OCI-LY3 (cell line): ENCODE data around the gene ATP2A3.

Experiments
- H2AFZ ChIP-seq: fragments of 200-600, 300-600 bp; shearing (Covaris generic); 2 replicates; pipeline ENCODE4 v1.6.0; 2014; ENCODE audit warnings: antibody characterized with exemption, low read depth, low read length
- H3K27ac ChIP-seq: fragments of 200-600, 300-600 bp; sonication (generic); 2 replicates; pipeline ENCODE4 v1.5.1; 2014; ENCODE audit warnings: mild to moderate bottlenecking, low read length, moderate library complexity, mixed read lengths
- H3K27me3 ChIP-seq: fragments of 200-600, 300-600 bp; sonication (generic); 2 replicates; pipeline ENCODE4 v1.6.1; 2014; ENCODE audit warnings: low read depth, low read length, mixed read lengths
- H3K36me3 ChIP-seq: fragments of 200-600, 300-600 bp; sonication (generic); replicated peaks from 2 replicates; pipeline ENCODE3; 2014; ENCODE audit warnings: low read depth, low read length, mixed read lengths
- H3K4me1 ChIP-seq: fragments of 300-600, 200-600 bp; sonication (generic); 2 replicates; pipeline ENCODE4 v1.6.1; 2014; ENCODE audit warnings: low read length, mixed read lengths
- H3K4me2 ChIP-seq: fragments of 200-600, 300-600 bp; sonication (generic); 2 replicates; pipeline ENCODE4 v1.6.1; 2014; ENCODE audit warnings: low read length, mixed read lengths
- H3K4me3 ChIP-seq: fragments of 300-600, 200-600 bp; sonication (generic); 2 replicates; pipeline ENCODE4 v1.5.1; 2014; ENCODE audit warnings: antibody characterized with exemption, mild to moderate bottlenecking, low read length, moderate library complexity
- H3K79me2 ChIP-seq: fragments of 300-600, 200-600 bp; shearing (Covaris generic); 2 replicates; pipeline ENCODE4 v1.6.1; 2014; ENCODE audit warnings: mild to moderate bottlenecking, low read length, mixed read lengths
- H3K9ac ChIP-seq: fragments of 300-600, 200-600 bp; shearing (Covaris generic); 2 replicates; pipeline ENCODE4 v1.6.0; 2014; ENCODE audit warnings: mild to moderate bottlenecking, low read length, moderate library complexity
- H3K9me3 ChIP-seq: fragments of 200-600, 300-600 bp; shearing (Covaris generic); 2 replicates; pipeline ENCODE4 v1.6.1; 2014; ENCODE audit warnings: low read length, mixed read lengths; ENCODE audit not compliant: insufficient read depth
- H4K20me1 ChIP-seq: fragments of 200-600, 300-600 bp; sonication (generic); 2 replicates; pipeline ENCODE4 v1.6.1; 2016; ENCODE audit warnings: low read length, mixed read lengths; ENCODE audit not compliant: insufficient read depth
- CTCF ChIP-seq: fragments of 200-600, 300-600 bp; sonication (generic); IDR thresholded peaks from 2 replicates; pipeline ENCODE4 v1.5.1; 2014; ENCODE audit warnings: antibody characterized with exemption, low read length, low read depth
- EZH2phosphoT487 ChIP-seq: fragments of 200-600 bp; shearing (Covaris generic); IDR thresholded peaks from 2 replicates; pipeline ENCODE4 v1.6.1; 2018; ENCODE audit warnings: antibody characterized with exemption, mixed run types, low read depth

The ATP2A3 gene

GRCh38 chr17:3894188-3894587 is 70.0 kb downstream of the ATP2A3 start:
- Histone ChIP-seq H4K20me1 (no peaks in the 10 kb centered on the region), H3K36me3 (no peaks in the 10 kb centered on the region), H3K9ac (no peak overlapping the region), H3K9me3 (no peaks in the 10 kb centered on the region), H3K27me3 (peaks cover 18% of the 10 kb centered on the region), H3K79me2 (no peaks in the 10 kb centered on the region), H2AFZ (no peak overlapping the region), H3K4me1 (peaks cover 31% of the 10 kb centered on the region), H3K4me3 (no peak overlapping the region), H3K4me2 (no peak overlapping the region), H3K27ac (no peak overlapping the region)
- TF ChIP-seq CTCF = no peak
- no peak for TF ChIP-seq EZH2phosphoT487

GRCh38 chr17:3893720-3894116 is 70.5 kb downstream of the ATP2A3 start:
- Histone ChIP-seq H3K4me3 (peak overlapping the region; percentile 87), H3K36me3 (no peaks in the 10 kb centered on the region), H3K79me2 (no peaks in the 10 kb centered on the region), H2AFZ (no peak overlapping the region), H3K27me3 (peaks cover 18% of the 10 kb centered on the region), H3K9ac (peak overlapping the region; percentile 61; the same call in 1 of the 2 replicates), H3K4me1 (peaks cover 31% of the 10 kb centered on the region), H3K4me2 (peak overlapping the region; percentile 82), H3K9me3 (no peaks in the 10 kb centered on the region), H3K27ac (no peak overlapping the region), H4K20me1 (no peaks in the 10 kb centered on the region)
- no peak for TF ChIP-seq EZH2phosphoT487
- TF ChIP-seq CTCF = no peak

- H3K4me3 ChIP-seq = peak within 1 kb of the TSS; percentile 87
- no peaks in the 10 kb centered on the region for H3K79me2 ChIP-seq
- no peaks in the 10 kb centered on the region for H4K20me1 ChIP-seq
- TF ChIP-seq EZH2phosphoT487 = no peak
- no peak for TF ChIP-seq CTCF
- H3K9ac ChIP-seq = peak within 1 kb of the TSS; percentile 61
- H3K4me2 ChIP-seq = peak within 1 kb of the TSS; percentile 90
- peaks cover 31% of the 10 kb centered on the region for H3K4me1 ChIP-seq
- H2AFZ ChIP-seq = peak within 1 kb of the TSS; percentile 89; the same call in 1 of the 2 replicates
- H3K9me3 ChIP-seq = no peaks in the 10 kb centered on the region
- peaks cover 18% of the 10 kb centered on the region for H3K27me3 ChIP-seq
- H3K36me3 ChIP-seq = no peaks in the 10 kb centered on the region
- no peak within 1 kb of the TSS for H3K27ac ChIP-seq
Measured at GRCh38 chr17:3893003-3893719, 71.1 kb downstream of the ATP2A3 start, which contains the start of gene CAMKK1. Gene CAMKK1, minus strand, starts transcription at chr17:3893053. Its CDS starts 7,366 bp downstream, at chr17:3885687.

- Histone ChIP-seq H3K9me3 (no peaks in the 10 kb centered on the region), H3K27me3 (peaks cover 18% of the 10 kb centered on the region), H3K27ac (no peak overlapping the region), H3K4me1 (peaks cover 31% of the 10 kb centered on the region), H3K36me3 (no peaks in the 10 kb centered on the region), H3K4me3 (peak overlapping the region; percentile 80), H3K9ac (0 out of 2 replicates have a peak overlapping the region, but pooled peaks have one; percentile 25), H4K20me1 (no peaks in the 10 kb centered on the region), H3K4me2 (peak overlapping the region; percentile 90), H3K79me2 (no peaks in the 10 kb centered on the region), H2AFZ (no peak overlapping the region)
- TF ChIP-seq CTCF (no peak), EZH2phosphoT487 (no peak)
Measured at GRCh38 chr17:3892095-3892998, 71.9 kb downstream of the ATP2A3 start.
